ENCODE data around the gene SLC44A4. TPM values are rescaled to one million over a fixed set of nuclear protein-coding genes. Genes with fewer than 3 reads are reported as not detected.

The SLC44A4 gene
- total RNA-seq, 2 experiments from 2014 or later, result 0.39 TPM; not detected in 1

Other genes with a start within 250 kb of the SLC44A4 start
- 100 to 1,000 TPM; 259 to 267 TPM for gene BAG6, start 226.3 kb downstream of the SLC44A4 start, total RNA-seq
- 1 to 10 TPM; 3.2 to 5.1 TPM for gene APOM, start 223.1 kb downstream of the SLC44A4 start, total RNA-seq
- gene C6orf47, start 218.2 kb downstream of the SLC44A4 start, total RNA-seq, result 10 to 100 TPM; 22.5 to 23.8 TPM
- 10 to 100 TPM; 29.0 to 34.7 TPM for gene GPANK1, start 214.0 kb downstream of the SLC44A4 start, total RNA-seq
- 100 to 1,000 TPM; 233 to 250 TPM for gene CSNK2B, start 212.9 kb downstream of the SLC44A4 start, total RNA-seq
- 10 to 100 TPM; 22.6 to 23.2 TPM for gene LY6G5B, start 209.0 kb downstream of the SLC44A4 start, total RNA-seq
- 1 to 10 TPM; 4.3 to 5.5 TPM for gene LY6G5C, start 197.9 kb downstream of the SLC44A4 start, total RNA-seq
- 10 to 100 TPM; 52.1 to 55.4 TPM for gene ABHD16A, start 175.7 kb downstream of the SLC44A4 start, total RNA-seq
- not detected for gene LY6G6F, start 172.1 kb downstream of the SLC44A4 start, total RNA-seq
- gene LY6G6D, start 163.6 kb downstream of the SLC44A4 start, total RNA-seq, result not detected
- gene LY6G6C, start 157.3 kb downstream of the SLC44A4 start, total RNA-seq, result under 1 TPM in 1 of 2 experiments, not detected in 1; 0.26 TPM
- under 1 TPM; 0.71 to 0.91 TPM for gene MPIG6B, start 155.6 kb downstream of the SLC44A4 start, total RNA-seq
- gene DDAH2, start 149.7 kb downstream of the SLC44A4 start, total RNA-seq, result 10 to 100 TPM; 31.9 to 33.7 TPM
- 100 to 1,000 TPM; 617 to 651 TPM for gene CLIC1, start 142.5 kb downstream of the SLC44A4 start, total RNA-seq
- gene MSH5, start 139.0 kb downstream of the SLC44A4 start, total RNA-seq, result 10 to 100 TPM; 64.8 to 73.6 TPM
- gene SAPCD1, start 116.3 kb downstream of the SLC44A4 start, total RNA-seq, result 10 to 100 TPM; 14.3 to 15.4 TPM
- 1 to 10 TPM; 6.4 to 6.6 TPM for gene VWA7, start 101.7 kb downstream of the SLC44A4 start, total RNA-seq
- gene VARS1, start 83.2 kb downstream of the SLC44A4 start, total RNA-seq, result 100 to 1,000 TPM; 114 to 115 TPM
- 100 to 1,000 TPM; 123 to 128 TPM for gene LSM2, start 72.0 kb downstream of the SLC44A4 start, total RNA-seq
- 1 to 10 TPM; 3.0 to 3.1 TPM for gene HSPA1L, start 63.7 kb downstream of the SLC44A4 start, total RNA-seq
- gene HSPA1A, start 63.5 kb downstream of the SLC44A4 start, total RNA-seq, result 10 to 100 TPM; 75.6 to 75.7 TPM
- gene HSPA1B, start 51.3 kb downstream of the SLC44A4 start, total RNA-seq, result 10 to 100 TPM; 84.6 to 87.1 TPM
- gene NEU1, start 16.2 kb downstream of the SLC44A4 start, total RNA-seq, result 10 to 100 TPM; 16.5 to 17.8 TPM
- gene EHMT2, start 18.7 kb upstream of the SLC44A4 start, total RNA-seq, result 10 to 100 TPM; 70.1 to 72.3 TPM
- 1 to 10 TPM; 1.6 to 1.8 TPM for gene ZBTB12, start 23.1 kb upstream of the SLC44A4 start, total RNA-seq
- under 1 TPM; 0.26 to 0.87 TPM for gene C2, start 48.7 kb upstream of the SLC44A4 start, total RNA-seq
- under 1 TPM in 1 of 2 experiments, not detected in 1; 0.58 TPM for gene CFB, start 67.1 kb upstream of the SLC44A4 start, total RNA-seq
- 10 to 100 TPM; 67.1 to 70.8 TPM for gene NELFE, start 80.0 kb upstream of the SLC44A4 start, total RNA-seq
- gene SKIC2, start 80.2 kb upstream of the SLC44A4 start, total RNA-seq, result 10 to 100 TPM; 73.2 to 73.4 TPM
- 10 to 100 TPM; 14.8 to 17.7 TPM for gene DXO, start 93.1 kb upstream of the SLC44A4 start, total RNA-seq
- 1 to 10 TPM; 3.6 to 5.1 TPM for gene C4A, start 103.1 kb upstream of the SLC44A4 start, total RNA-seq
- gene C4B, start 135.8 kb upstream of the SLC44A4 start, total RNA-seq, result 1 to 10 TPM; 2.9 to 3.5 TPM
- gene CYP21A2, start 159.4 kb upstream of the SLC44A4 start, total RNA-seq, result not detected
- 1 to 10 TPM; 3.4 to 4.8 TPM for gene TNXB, start 230.3 kb upstream of the SLC44A4 start, total RNA-seq
- gene ATF6B, start 249.2 kb upstream of the SLC44A4 start, total RNA-seq, result 100 to 1,000 TPM; 107 to 117 TPM